HG02798 (cell line): ENCODE data around the gene SH2D7.
A peak's percentile ranks its signal among the peaks of the same experiment; 100 is the strongest.

Experiments used
- ATAC-seq: cut with Tn5 transposase; IDR thresholded peaks from one replicate; pipeline ENCODE4 v1.9.1; 2021; ENCODE audit warnings: mild to moderate bottlenecking; ENCODE audit not compliant: unreplicated experiment, poor library complexity

SH2D7 gene

GRCh38 chr15:78092261-78093041 lies at the start of gene SH2D7:
SH2D7 (plus strand) TSS chr15:78092561; CDS start chr15:78092585, 24 bp downstream.
- ATAC-seq: no peak

- ATAC-seq: no peak
Measured at GRCh38 chr15:78044407-78045155, 47.8 kb upstream of the SH2D7 start.

- no peak for ATAC-seq
Measured at GRCh38 chr15:78045189-78045588, 47.2 kb upstream of the SH2D7 start.

GRCh38 chr15:78046796-78047341 lies 45.5 kb upstream of the SH2D7 start:
- ATAC-seq: no peak

- no peak for ATAC-seq
Measured at GRCh38 chr15:78047761-78048627, 44.4 kb upstream of the SH2D7 start.

GRCh38 chr15:78048628-78048920 lies 43.8 kb upstream of the SH2D7 start:
- ATAC-seq: no peak

GRCh38 chr15:78049691-78050440 lies 42.5 kb upstream of the SH2D7 start:
- ATAC-seq: peak; percentile 85

- ATAC-seq: peak; percentile 6
Measured at GRCh38 chr15:78050441-78050809, 41.9 kb upstream of the SH2D7 start.

GRCh38 chr15:78050826-78051225 lies 41.5 kb upstream of the SH2D7 start:
- ATAC-seq: no peak

- ATAC-seq: no peak
Measured at GRCh38 chr15:78051596-78051995, 40.8 kb upstream of the SH2D7 start.

GRCh38 chr15:78052001-78052401 lies 40.4 kb upstream of the SH2D7 start:
- no peak for ATAC-seq

- ATAC-seq: no peak
Measured at GRCh38 chr15:78052545-78052944, 39.8 kb upstream of the SH2D7 start.

GRCh38 chr15:78054518-78054917 lies 37.8 kb upstream of the SH2D7 start:
- ATAC-seq: no peak

GRCh38 chr15:78054966-78055365 lies 37.4 kb upstream of the SH2D7 start:
- ATAC-seq: no peak

- no peak for ATAC-seq
Measured at GRCh38 chr15:78055919-78056713, 36.2 kb upstream of the SH2D7 start.

- ATAC-seq: no peak
Measured at GRCh38 chr15:78056714-78057269, 35.6 kb upstream of the SH2D7 start.

GRCh38 chr15:78057803-78058202 lies 34.6 kb upstream of the SH2D7 start:
- ATAC-seq: no peak

GRCh38 chr15:78058401-78058935 lies 33.9 kb upstream of the SH2D7 start:
- ATAC-seq: no peak
